ENCODE data around the gene EGLN2.
"Not testable (repeated sequence)": the region's sequence is repeated elsewhere in the genome, so short reads cannot be mapped to it uniquely, and the experiment has no call there.

EGLN2 gene

GRCh38 chr19:40802300-40803169 is 3.5 kb downstream of the EGLN2 start:
- DNase-seq (ENCODE audit: low spot score) = peak; percentile 66

GRCh38 chr19:40803170-40803856 is 4.3 kb downstream of the EGLN2 start:
- DNase-seq (ENCODE audit: low spot score) = no peak

- DNase-seq (ENCODE audit: low spot score) = no peak
Measured at GRCh38 chr19:40803857-40804782, 5.1 kb downstream of the EGLN2 start.

GRCh38 chr19:40804783-40805242 is 5.8 kb downstream of the EGLN2 start:
- DNase-seq (ENCODE audit: low spot score) = peak; percentile 51

GRCh38 chr19:40805258-40805868 is 6.4 kb downstream of the EGLN2 start:
- DNase-seq (ENCODE audit: low spot score) = peak; percentile 47

GRCh38 chr19:40806423-40807146 is 7.6 kb downstream of the EGLN2 start:
- DNase-seq (ENCODE audit: low spot score) = peak; percentile 98

GRCh38 chr19:40807147-40808020 is 8.4 kb downstream of the EGLN2 start:
- DNase-seq (ENCODE audit: low spot score) = peak; percentile 56

GRCh38 chr19:40808021-40808325 is 9.0 kb downstream of the EGLN2 start:
- no peak for DNase-seq (ENCODE audit: low spot score)

GRCh38 chr19:40808497-40808896 is 9.5 kb downstream of the EGLN2 start:
- no peak for DNase-seq (ENCODE audit: low spot score)

GRCh38 chr19:40809358-40810086 is 10.5 kb downstream of the EGLN2 start:
- no peak for DNase-seq (ENCODE audit: low spot score)

- no peak for DNase-seq (ENCODE audit: low spot score)
Measured at GRCh38 chr19:40810160-40810559, 11.2 kb downstream of the EGLN2 start.

- DNase-seq (ENCODE audit: low spot score) = peak; percentile 89
Measured at GRCh38 chr19:40810649-40811408, 11.8 kb downstream of the EGLN2 start.

GRCh38 chr19:40811478-40812341 is 12.7 kb downstream of the EGLN2 start:
- peak; percentile 40 for DNase-seq (ENCODE audit: low spot score)

GRCh38 chr19:40812571-40812970 is 13.6 kb downstream of the EGLN2 start:
- not testable (repeated sequence) for DNase-seq (ENCODE audit: low spot score)

- no peak for DNase-seq (ENCODE audit: low spot score)
Measured at GRCh38 chr19:40813182-40813581, 14.2 kb downstream of the EGLN2 start.

GRCh38 chr19:40815223-40815622 is 16.2 kb downstream of the EGLN2 start:
- DNase-seq (ENCODE audit: low spot score) = no peak

Data from cerebellar cortex (tissue), 1 donor.